Trophoblast cell (in vitro differentiated cells and primary cell): Measurements from ENCODE around the gene IVNS1ABP.

Source experiments
- DNase-seq, 2 donors: peaks; one replicate each; pipeline ENCODE4 v3.0.0-alpha.2; 2016
- H2AFZ ChIP-seq: 2 replicates; pipeline ENCODE4 v1.6.1; 2013; ENCODE audit warnings: low read length, moderate library complexity, mild to moderate bottlenecking; ENCODE audit not compliant: insufficient read depth, poor library complexity
- H2AK5ac ChIP-seq: 2 replicates; pipeline ENCODE4 v1.6.1; 2013; ENCODE audit warnings: mild to moderate bottlenecking, low read length
- H2BK120ac ChIP-seq: 2 replicates; pipeline ENCODE4 v1.6.1; 2013; ENCODE audit warnings: low read length, mild to moderate bottlenecking, moderate library complexity; ENCODE audit not compliant: insufficient read depth, poor library complexity
- H2BK12ac ChIP-seq: 2 replicates; pipeline ENCODE4 v1.6.1; 2013; ENCODE audit warnings: mild to moderate bottlenecking, low read length, moderate library complexity
- H2BK5ac ChIP-seq: 2 replicates; pipeline ENCODE4 v1.6.1; 2013; ENCODE audit warnings: low read length, low read depth, moderate library complexity, mild to moderate bottlenecking; ENCODE audit not compliant: poor library complexity
- H3K14ac ChIP-seq: 2 replicates; pipeline ENCODE4 v1.6.1; 2013; ENCODE audit warnings: mild to moderate bottlenecking, low read length
- H3K18ac ChIP-seq: 2 replicates; pipeline ENCODE4 v1.6.1; 2013; ENCODE audit warnings: mild to moderate bottlenecking, low read length
- H3K23ac ChIP-seq: 2 replicates; pipeline ENCODE4 v1.6.1; 2013; ENCODE audit warnings: low read length
- H3K27ac ChIP-seq: 2 replicates; pipeline ENCODE4 v1.5.1; 2013; ENCODE audit warnings: low read depth, mild to moderate bottlenecking, inconsistent platforms, low read length, moderate library complexity
- H3K27me3 ChIP-seq: 2 replicates; pipeline ENCODE4 v1.6.1; 2013; ENCODE audit warnings: inconsistent platforms, mild to moderate bottlenecking, low read length, moderate library complexity; ENCODE audit not compliant: insufficient read depth
- H3K36me3 ChIP-seq, 2 experiments: 1 replicate in 1 of 2; 2 replicates in 1 of 2; pipeline ENCODE4 v1.6.1; 2013; ENCODE audit warnings: low read length in 2 of 2, mild to moderate bottlenecking in 2 of 2, moderate library complexity in 1 of 2; ENCODE audit not compliant: insufficient read depth in 2 of 2, control insufficient read depth in 1 of 2
- H3K4ac ChIP-seq: 2 replicates; pipeline ENCODE4 v1.6.1; 2013; ENCODE audit warnings: low read depth, mild to moderate bottlenecking, low read length, moderate library complexity
- H3K4me1 ChIP-seq, 2 experiments: 1 replicate in 1 of 2; 2 replicates in 1 of 2; pipeline ENCODE4 v1.6.1; 2013; ENCODE audit warnings: low read length in 2 of 2, mild to moderate bottlenecking in 2 of 2, moderate library complexity in 1 of 2; ENCODE audit not compliant: insufficient read depth in 2 of 2, control insufficient read depth in 1 of 2
- H3K4me2 ChIP-seq: 2 replicates; pipeline ENCODE4 v1.6.1; 2013; ENCODE audit warnings: inconsistent platforms, mild to moderate bottlenecking, low read length, moderate library complexity
- H3K4me3 ChIP-seq: 2 replicates; pipeline ENCODE4 v1.5.1; 2013; ENCODE audit warnings: mild to moderate bottlenecking, low read depth, low read length, inconsistent platforms
- H3K79me1 ChIP-seq: one replicate; pipeline ENCODE4 v1.6.1; 2013; ENCODE audit warnings: low read length
- H3K79me2 ChIP-seq: 2 replicates; pipeline ENCODE4 v1.6.1; 2013; ENCODE audit warnings: low read length, mild to moderate bottlenecking; ENCODE audit not compliant: control insufficient read depth, insufficient read depth, poor library complexity
- H3K9ac ChIP-seq: 2 replicates; pipeline ENCODE4 v1.6.1; 2013; ENCODE audit warnings: mild to moderate bottlenecking, low read length
- H3K9me3 ChIP-seq: 2 replicates; pipeline ENCODE4 v1.6.1; 2013; ENCODE audit warnings: low read depth, mild to moderate bottlenecking, control low read depth, inconsistent platforms, low read length; ENCODE audit not compliant: insufficient read depth
- H4K12ac ChIP-seq: 2 replicates; pipeline ENCODE4 v1.6.1; 2013; ENCODE audit warnings: low read depth, mild to moderate bottlenecking, low read length, moderate library complexity
- H4K8ac ChIP-seq: 2 replicates; pipeline ENCODE4 v1.6.1; 2013; ENCODE audit warnings: low read depth, mild to moderate bottlenecking, low read length, moderate library complexity
- H4K91ac ChIP-seq: one replicate; pipeline ENCODE4 v1.6.1; 2013; ENCODE audit warnings: low read depth, mild to moderate bottlenecking, low read length, moderate library complexity
- WGBS: extraction: QIAGEN DNeasy Blood & Tissue Kit; methylation state at CpG from one replicate; pipeline ENCODE4 v1.1.7; 2013; ENCODE audit warnings: missing lambda C conversion rate; ENCODE audit not compliant: insufficient read length, insufficient coverage; ENCODE audit errors: extremely low coverage; 5-methylcytosine and 5-hydroxymethylcytosine counted together

IVNS1ABP gene

DNA sequence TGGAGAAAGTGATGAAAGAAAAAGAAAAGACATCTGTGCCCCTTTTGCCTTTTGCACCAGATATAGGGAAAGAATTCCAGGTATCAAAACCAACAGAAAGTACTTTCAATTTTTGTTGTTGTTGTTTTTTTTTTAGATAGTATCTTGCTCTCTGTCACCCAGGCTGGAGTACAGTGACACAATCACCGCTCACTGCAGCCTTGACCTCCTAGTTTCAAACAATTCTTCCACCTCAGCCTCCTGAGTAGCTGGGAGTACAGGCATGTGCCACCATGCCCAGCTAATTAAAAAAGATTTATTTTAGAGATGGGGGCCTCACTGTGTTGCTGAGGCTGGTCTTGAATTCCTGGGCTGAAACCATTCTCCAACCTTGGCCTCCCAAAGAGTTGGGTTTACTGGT is 31.3 kb upstream of the IVNS1ABP start:
- no peaks in the 10 kb centered on the region for H3K79me2 ChIP-seq
- no peak overlapping the region for H3K18ac ChIP-seq
- peak in 1 of 2 donors; percentile 12 for DNase-seq
- no peak overlapping the region for H3K4ac ChIP-seq
- H2BK120ac ChIP-seq = no peak overlapping the region
- no peaks in the 10 kb centered on the region for H3K9me3 ChIP-seq
- H3K4me1 ChIP-seq = peaks cover 3 to 7% of the 10 kb centered on the region in 2 experiments
- no peak overlapping the region for H3K27ac ChIP-seq
- no CpG with 5 or more reads among the region's 1 CpG for WGBS
- no peak overlapping the region for H3K4me2 ChIP-seq
- no peak overlapping the region for H4K91ac ChIP-seq
- H3K23ac ChIP-seq = no peak overlapping the region
- H3K36me3 ChIP-seq = no peaks in the 10 kb centered on the region
- no peak overlapping the region for H3K4me3 ChIP-seq
- H2BK5ac ChIP-seq = no peak overlapping the region
- H3K14ac ChIP-seq = no peak overlapping the region
- no peak overlapping the region for H2AK5ac ChIP-seq
- no peak overlapping the region for H2AFZ ChIP-seq
- H4K8ac ChIP-seq = no peak overlapping the region
- H2BK12ac ChIP-seq = no peak overlapping the region
- H3K9ac ChIP-seq = no peak overlapping the region
- H3K27me3 ChIP-seq = no peaks in the 10 kb centered on the region
- H4K12ac ChIP-seq = no peak overlapping the region
- H3K79me1 ChIP-seq = peaks cover 1% of the 10 kb centered on the region

DNA sequence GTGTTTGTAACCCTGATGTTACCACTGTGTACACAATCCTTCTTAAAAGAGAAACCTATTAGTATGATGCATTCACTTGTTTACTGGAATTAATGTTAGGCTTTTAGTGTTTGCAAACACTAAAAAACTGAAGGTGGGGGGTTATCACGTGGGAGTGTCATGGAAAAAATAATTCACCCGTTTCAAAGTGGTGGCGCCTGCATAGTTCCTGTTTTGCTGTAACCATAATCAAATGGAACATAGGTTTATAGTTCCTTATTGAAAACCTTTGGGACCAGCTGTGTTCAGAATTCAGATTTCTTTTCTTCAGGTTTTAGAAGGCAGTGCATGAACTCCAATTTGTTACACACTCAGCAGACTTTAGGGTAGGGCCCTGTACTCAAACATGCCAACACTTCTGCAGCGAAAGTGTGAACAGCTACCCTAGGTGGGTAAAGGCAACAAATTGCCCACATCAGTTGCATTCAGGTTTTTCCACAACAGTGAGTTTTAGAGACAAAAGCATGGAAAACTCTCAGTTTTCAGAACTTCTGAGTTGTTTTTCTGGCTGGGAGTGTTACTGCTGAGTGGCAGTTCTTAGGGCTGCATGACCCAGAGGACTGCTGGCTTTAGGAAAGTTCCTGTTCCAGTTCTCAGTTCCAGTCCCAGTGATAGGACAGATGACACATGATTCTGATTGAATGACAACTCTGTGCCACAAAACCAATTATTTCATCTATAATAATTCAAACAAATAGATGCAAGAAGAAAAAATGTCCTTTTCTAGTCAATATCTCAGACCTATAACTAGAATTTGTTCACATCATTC is 29.1 kb upstream of the IVNS1ABP start:
- Histone ChIP-seq H3K9ac (no peak overlapping the region), H2AK5ac (no peak overlapping the region), H3K14ac (no peak overlapping the region), H4K91ac (no peak overlapping the region), H3K27me3 (no peaks in the 10 kb centered on the region), H3K4me3 (no peak overlapping the region), H3K4ac (no peak overlapping the region), H3K27ac (no peak overlapping the region), H3K4me2 (no peak overlapping the region), H3K4me1 (peaks cover 3 to 6% of the 10 kb centered on the region in 2 experiments), H2BK120ac (peak overlapping the region; percentile 39), H3K9me3 (no peaks in the 10 kb centered on the region), H3K79me2 (no peaks in the 10 kb centered on the region), H2AFZ (no peak overlapping the region), H4K12ac (no peak overlapping the region), H3K79me1 (peaks cover 1% of the 10 kb centered on the region), H4K8ac (no peak overlapping the region), H3K36me3 (no peaks in the 10 kb centered on the region), H2BK12ac (no peak overlapping the region), H3K18ac (no peak overlapping the region), H3K23ac (no peak overlapping the region), H2BK5ac (no peak overlapping the region)
- WGBS = no CpG with 5 or more reads among the region's 4 CpGs
- DNase-seq = peak in 1 of 2 donors; percentile 13

- H3K4ac ChIP-seq = no peak overlapping the region
- no peak overlapping the region for H2AFZ ChIP-seq
- H3K27me3 ChIP-seq = no peaks in the 10 kb centered on the region
- no peak overlapping the region for H3K9ac ChIP-seq
- peaks cover 3 to 6% of the 10 kb centered on the region in 2 experiments for H3K4me1 ChIP-seq
- no peak overlapping the region for H4K8ac ChIP-seq
- no peak overlapping the region for H2BK120ac ChIP-seq
- no peaks in the 10 kb centered on the region for H3K79me2 ChIP-seq
- H3K79me1 ChIP-seq = peaks cover 4% of the 10 kb centered on the region
- H3K23ac ChIP-seq = no peak overlapping the region
- H4K12ac ChIP-seq = no peak overlapping the region
- no peak overlapping the region for H3K18ac ChIP-seq
- no peaks in the 10 kb centered on the region for H3K36me3 ChIP-seq
- H3K27ac ChIP-seq = no peak overlapping the region
- H3K9me3 ChIP-seq = no peaks in the 10 kb centered on the region
- no peak overlapping the region for H4K91ac ChIP-seq
- peak overlapping the region; percentile 80 for H2AK5ac ChIP-seq
- no peak overlapping the region for H2BK5ac ChIP-seq
- no peak overlapping the region for H2BK12ac ChIP-seq
- no peak for DNase-seq
- no peak overlapping the region for H3K4me3 ChIP-seq
- H3K14ac ChIP-seq = no peak overlapping the region
- H3K4me2 ChIP-seq = no peak overlapping the region
- WGBS = no CpG with 5 or more reads among the region's 5 CpGs
Measured at GRCh38 chr1:185343306-185343705, 26.3 kb upstream of the IVNS1ABP start.

GRCh38 chr1:185342672-185343259 is 25.7 kb upstream of the IVNS1ABP start:
- Histone ChIP-seq H3K27me3 (no peaks in the 10 kb centered on the region), H3K4ac (no peak overlapping the region), H3K27ac (no peak overlapping the region), H3K18ac (no peak overlapping the region), H2AK5ac (no peak overlapping the region), H2BK12ac (no peak overlapping the region), H4K91ac (no peak overlapping the region), H3K14ac (no peak overlapping the region), H3K4me3 (no peak overlapping the region), H3K79me1 (peaks cover 4% of the 10 kb centered on the region), H4K12ac (no peak overlapping the region), H3K23ac (no peak overlapping the region), H3K4me1 (peaks cover 3 to 6% of the 10 kb centered on the region in 2 experiments), H2BK120ac (no peak overlapping the region), H3K9me3 (no peaks in the 10 kb centered on the region), H3K4me2 (no peak overlapping the region), H4K8ac (no peak overlapping the region), H3K79me2 (no peaks in the 10 kb centered on the region), H3K9ac (no peak overlapping the region), H2BK5ac (no peak overlapping the region), H3K36me3 (no peaks in the 10 kb centered on the region), H2AFZ (no peak overlapping the region)
- WGBS = no CpG with 5 or more reads among the region's 3 CpGs
- no peak for DNase-seq
